ENCODE results near the gene RMND5B.

DNA sequence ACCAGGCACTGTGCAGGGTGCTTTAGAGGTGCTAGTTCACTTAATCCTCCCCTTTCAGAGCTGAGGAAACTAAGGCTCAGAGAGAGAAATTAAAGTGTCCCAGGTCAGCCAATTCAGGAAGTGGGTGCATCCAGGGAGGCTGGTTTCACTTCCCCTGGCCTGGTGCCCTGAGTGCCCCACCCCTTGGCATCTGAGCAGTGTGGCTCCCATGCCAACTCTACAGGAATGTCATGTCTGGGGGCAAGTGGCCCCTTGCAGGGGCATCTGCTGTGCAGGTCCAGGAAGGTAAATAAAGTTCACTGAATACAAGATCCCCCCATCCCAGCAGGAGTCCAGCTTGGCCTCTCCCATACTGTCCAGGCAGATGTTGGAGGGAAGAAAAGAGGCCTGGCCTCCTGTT, 21.8 kb upstream of the RMND5B start:
- TF ChIP-seq, protein P1, sequence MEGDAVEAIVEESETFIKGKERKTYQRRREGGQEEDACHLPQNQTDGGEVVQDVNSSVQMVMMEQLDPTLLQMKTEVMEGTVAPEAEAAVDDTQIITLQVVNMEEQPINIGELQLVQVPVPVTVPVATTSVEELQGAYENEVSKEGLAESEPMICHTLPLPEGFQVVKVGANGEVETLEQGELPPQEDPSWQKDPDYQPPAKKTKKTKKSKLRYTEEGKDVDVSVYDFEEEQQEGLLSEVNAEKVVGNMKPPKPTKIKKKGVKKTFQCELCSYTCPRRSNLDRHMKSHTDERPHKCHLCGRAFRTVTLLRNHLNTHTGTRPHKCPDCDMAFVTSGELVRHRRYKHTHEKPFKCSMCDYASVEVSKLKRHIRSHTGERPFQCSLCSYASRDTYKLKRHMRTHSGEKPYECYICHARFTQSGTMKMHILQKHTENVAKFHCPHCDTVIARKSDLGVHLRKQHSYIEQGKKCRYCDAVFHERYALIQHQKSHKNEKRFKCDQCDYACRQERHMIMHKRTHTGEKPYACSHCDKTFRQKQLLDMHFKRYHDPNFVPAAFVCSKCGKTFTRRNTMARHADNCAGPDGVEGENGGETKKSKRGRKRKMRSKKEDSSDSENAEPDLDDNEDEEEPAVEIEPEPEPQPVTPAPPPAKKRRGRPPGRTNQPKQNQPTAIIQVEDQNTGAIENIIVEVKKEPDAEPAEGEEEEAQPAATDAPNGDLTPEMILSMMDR (IDR thresholded peaks at IDR 0.05) = no peak
- no peak for TF ChIP-seq POLR2A (IDR thresholded peaks at IDR 0.05)
- TF ChIP-seq POLR2AphosphoS5 (IDR thresholded peaks at IDR 0.05) = no peak

Data from sigmoid colon (tissue), 4 donors.